HG03108 (cell line): ENCODE data around the gene SLC46A2.
A peak's percentile ranks its signal among the peaks of the same experiment; 100 is the strongest.

Experiments used
- ATAC-seq: cut with Tn5 transposase; IDR thresholded peaks from one replicate; pipeline ENCODE4 v1.9.1; 2021; ENCODE audit warnings: moderate library complexity; ENCODE audit not compliant: unreplicated experiment

SLC46A2 gene

GRCh38 chr9:112860451-112860850, 30.2 kb downstream of the SLC46A2 start:
- ATAC-seq: no peak

- peak; percentile 52 for ATAC-seq
Measured at GRCh38 chr9:112858625-112859147, 32.0 kb downstream of the SLC46A2 start.

- no peak for ATAC-seq
Measured at GRCh38 chr9:112858005-112858404, 32.7 kb downstream of the SLC46A2 start.

GRCh38 chr9:112856843-112857242, 33.8 kb downstream of the SLC46A2 start:
- ATAC-seq: no peak

GRCh38 chr9:112856200-112856599, 34.5 kb downstream of the SLC46A2 start:
- ATAC-seq: no peak

GRCh38 chr9:112854657-112855056, 36.0 kb downstream of the SLC46A2 start:
- no peak for ATAC-seq

- no peak for ATAC-seq
Measured at GRCh38 chr9:112853882-112854585, 36.6 kb downstream of the SLC46A2 start.

- ATAC-seq: no peak
Measured at GRCh38 chr9:112852741-112853504, 37.8 kb downstream of the SLC46A2 start.

- ATAC-seq: no peak
Measured at GRCh38 chr9:112850840-112851239, 39.8 kb downstream of the SLC46A2 start.

GRCh38 chr9:112849363-112849922, 41.2 kb downstream of the SLC46A2 start:
- no peak for ATAC-seq

- ATAC-seq: no peak
Measured at GRCh38 chr9:112848316-112849151, 42.1 kb downstream of the SLC46A2 start.

GRCh38 chr9:112846528-112847488, 43.9 kb downstream of the SLC46A2 start:
- ATAC-seq: no peak

GRCh38 chr9:112844771-112845542, 45.7 kb downstream of the SLC46A2 start:
- peak; percentile 79 for ATAC-seq

- no peak for ATAC-seq
Measured at GRCh38 chr9:112842555-112842954, 48.1 kb downstream of the SLC46A2 start.

- ATAC-seq: no peak
Measured at GRCh38 chr9:112841261-112841660, 49.4 kb downstream of the SLC46A2 start.

GRCh38 chr9:112839331-112839730, 51.3 kb downstream of the SLC46A2 start:
- ATAC-seq: no peak

GRCh38 chr9:112838342-112838741, 52.3 kb downstream of the SLC46A2 start:
- no peak for ATAC-seq

- no peak for ATAC-seq
Measured at GRCh38 chr9:112836394-112836793, 54.3 kb downstream of the SLC46A2 start.

GRCh38 chr9:112833081-112833480, 57.6 kb downstream of the SLC46A2 start:
- no peak for ATAC-seq
